Esophagus squamous epithelium (tissue), 5 donors: Measurements from ENCODE around the gene CFAP141. TPM values are rescaled to one million over a fixed set of nuclear protein-coding genes. Genes with fewer than 3 reads are reported as not detected.

ENCODE experiments used
- DNase-seq: peaks from one replicate; lab custom pipeline; 2025; lab: John Stamatoyannopoulos, UW
- H3K27ac ChIP-seq, 4 donors: fragments of 200-600 bp; sonication (generic); one replicate each; pipeline ENCODE4 v1.5.1; 2016 to 2019; ENCODE audit warnings: mild to moderate bottlenecking in 1 of 4
- H3K27me3 ChIP-seq, 4 donors: fragments of 200-600 bp; sonication (generic); 1 replicate in 3 of 4; 2 replicates in 1 of 4; pipeline versions ENCODE4 v1.5.1 to v1.6.0; 2017 to 2021; ENCODE audit warnings: antibody characterized with exemption in 1 of 4
- H3K36me3 ChIP-seq, 3 donors: fragments of 200-600 bp; sonication (generic); one replicate each; pipeline ENCODE4 v1.5.1; 2016 to 2019
- H3K4me1 ChIP-seq, 3 donors: fragments of 200-600 bp; sonication (generic); one replicate each; pipeline ENCODE4 v1.5.1; 2017 to 2019
- H3K4me3 ChIP-seq, 4 donors: fragments of 200-600 bp; sonication (generic); 1 replicate in 3 of 4; 2 replicates in 1 of 4; pipeline ENCODE4 v1.5.1; 2016 to 2019; ENCODE audit warnings: mild to moderate bottlenecking in 2 of 4, moderate library complexity in 1 of 4
- H3K9me3 ChIP-seq, 3 donors: fragments of 200-600 bp; sonication (generic); one replicate each; pipeline ENCODE4 v1.5.1; 2016 to 2019
- CTCF ChIP-seq, 6 experiments: fragments of 450-650 bp in 4 of 6; fragments of 200-600 bp in 2 of 6; sonication (generic) in 2 of 6; IDR thresholded peaks; one replicate each; pipeline ENCODE4 v1.5.1; 2016 to 2019; ENCODE audit warnings: antibody characterized with exemption in 6 of 6, mild to moderate bottlenecking in 4 of 6, moderate library complexity in 4 of 6
- POLR2A ChIP-seq, 4 donors: fragments of 450-650 bp; IDR thresholded peaks; one replicate each; pipeline ENCODE4 v1.6.1; 2017; ENCODE audit warnings: antibody characterized with exemption in 4 of 4, mild to moderate bottlenecking in 4 of 4, moderate library complexity in 3 of 4
- WGBS, 2 donors: methylation state at CpG; one replicate each; pipeline ENCODE4 v1.1.5; 2018; 5-methylcytosine and 5-hydroxymethylcytosine counted together
- intact Hi-C: fragments of 100-400 bp; cut with DNase I; formaldehyde crosslinking; loops from one replicate; pipeline ENCODE4 v1.15.0; 2022
- total RNA-seq, 4 donors: library from RNA; depleted of rRNA; stranded (reverse); fragments of >200 nt; gene quantifications; one replicate each; pipeline ENCODE4 v1.1.0, GENCODE V29; 2016
- donor health status: DM: yes; HTN: yes; CAD: no.

CFAP141 gene
- total RNA-seq = not detected

- no peak within 1 kb of the TSS for H3K4me3 ChIP-seq
- H3K4me1 ChIP-seq = no peaks in the 10 kb centered on the region
- intact Hi-C loops = no loop called here
- H3K36me3 ChIP-seq = peaks cover 16 to 66% (median 33%) of the 10 kb centered on the region in 3 donors
- TF ChIP-seq CTCF (IDR thresholded peaks at IDR 0.05) (no peak), POLR2A (IDR thresholded peaks at IDR 0.05) (no peak)
- no peaks in the 10 kb centered on the region for H3K27me3 ChIP-seq
- no peak within 1 kb of the TSS for H3K27ac ChIP-seq
- H3K9me3 ChIP-seq = no peaks in the 10 kb centered on the region
- 75 to 82% methylated on average over 1 of the region's 1 CpG for WGBS, 2 donors
- no peak for DNase-seq
Measured at GRCh38 chr1:154206196-154206595, at the start of gene CFAP141. Gene CFAP141, minus strand, starts transcription at chr1:154206333. Its CDS starts 26 bp downstream, at chr1:154206307.

- Histone ChIP-seq H3K4me1 (no peaks in the 10 kb centered on the region), H3K27me3 (no peaks in the 10 kb centered on the region), H3K9me3 (no peaks in the 10 kb centered on the region), H3K27ac (no peak overlapping the region), H3K36me3 (peaks cover 49 to 100% (median 86%) of the 10 kb centered on the region in 3 donors), H3K4me3 (no peak overlapping the region)
- DNase-seq = no peak
- WGBS, 2 donors = 90 to 97% methylated on average over 7 of the region's 7 CpGs
- no peak for TF ChIP-seq CTCF (IDR thresholded peaks at IDR 0.05)
- intact Hi-C loops = no loop called here
Measured at GRCh38 chr1:154253671-154254070, 47.5 kb upstream of the CFAP141 start.

- intact Hi-C loops = no loop called here
- no peaks in the 10 kb centered on the region for H3K9me3 ChIP-seq
- H3K4me1 ChIP-seq = no peaks in the 10 kb centered on the region
- no peak overlapping the region for H3K27ac ChIP-seq
- no peaks in the 10 kb centered on the region for H3K27me3 ChIP-seq
- DNase-seq = no peak
- no peak overlapping the region for H3K4me3 ChIP-seq
- WGBS, 2 donors = 90 to 92% methylated on average over 3 of the region's 3 CpGs
- TF ChIP-seq POLR2A (IDR thresholded peaks at IDR 0.05) (no peak), CTCF (IDR thresholded peaks at IDR 0.05) (no peak)
- H3K36me3 ChIP-seq = peaks cover 23 to 100% (median 58%) of the 10 kb centered on the region in 3 donors
Measured at GRCh38 chr1:154241703-154242351, 35.7 kb upstream of the CFAP141 start.

- intact Hi-C loops = no loop called here
- Histone ChIP-seq H3K4me1 (no peaks in the 10 kb centered on the region), H3K9me3 (no peaks in the 10 kb centered on the region), H3K27me3 (no peaks in the 10 kb centered on the region), H3K4me3 (no peak overlapping the region), H3K27ac (no peak overlapping the region), H3K36me3 (peaks cover 33 to 100% (median 56%) of the 10 kb centered on the region in 3 donors)
- DNase-seq = no peak
- 78 to 88% methylated on average over 3 of the region's 3 CpGs for WGBS, 2 donors
- TF ChIP-seq CTCF (IDR thresholded peaks at IDR 0.05) (no peak), POLR2A (IDR thresholded peaks at IDR 0.05) (no peak)
Measured at GRCh38 chr1:154240294-154240833, 34.2 kb upstream of the CFAP141 start.

- no peaks in the 10 kb centered on the region for H3K4me1 ChIP-seq
- no peak overlapping the region for H3K4me3 ChIP-seq
- H3K36me3 ChIP-seq = peaks cover 31 to 100% (median 54%) of the 10 kb centered on the region in 3 donors
- no peak for DNase-seq
- H3K27ac ChIP-seq = no peak overlapping the region
- no peaks in the 10 kb centered on the region for H3K9me3 ChIP-seq
- TF ChIP-seq CTCF (IDR thresholded peaks at IDR 0.05) = no peak
- no peak for TF ChIP-seq POLR2A (IDR thresholded peaks at IDR 0.05)
- 56 to 62% methylated on average over 3 of the region's 3 CpGs for WGBS, 2 donors
- intact Hi-C loops = no loop called here
- no peaks in the 10 kb centered on the region for H3K27me3 ChIP-seq
Measured at GRCh38 chr1:154239491-154239890, 33.4 kb upstream of the CFAP141 start.
